HL-60/S4 treated with retinoic acid at 250 ng/mL for 4 days and 3 days (cell line): ENCODE results near the gene CLDN15.
"Not testable (repeated sequence)": the region's sequence is repeated elsewhere in the genome, so short reads cannot be mapped to it uniquely, and the experiment has no call there.

ENCODE experiments used
- in situ Hi-C: fragments of 300-500 bp; cut with MboI; formaldehyde crosslinking; loops from 2 replicates; pipeline ENCODE4 v1.7.0; 2022; ENCODE audit warnings: low sequenced_read_pairs

Gene CLDN15

DNA sequence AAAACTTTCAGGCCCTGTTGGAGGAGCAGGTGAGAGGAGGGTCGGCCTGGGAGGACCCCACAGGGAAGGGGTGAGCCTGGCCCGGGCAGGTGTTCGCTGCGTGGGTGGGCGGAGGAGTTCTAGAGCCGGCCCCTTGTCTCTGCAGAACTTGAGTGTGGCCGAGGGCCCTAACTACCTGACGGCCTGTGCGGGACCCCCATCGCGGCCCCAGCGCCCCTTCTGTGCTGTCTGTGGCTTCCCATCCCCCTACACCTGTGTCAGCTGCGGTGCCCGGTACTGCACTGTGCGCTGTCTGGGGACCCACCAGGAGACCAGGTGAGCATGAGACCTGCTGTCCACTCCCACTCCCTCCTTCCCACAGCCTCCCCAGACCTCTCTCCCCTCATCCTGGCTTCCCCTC is 14.1 kb downstream of the CLDN15 start:
- in situ Hi-C loops: no loop called here

- in situ Hi-C loops: no loop called here
These were observed 15.2 kb downstream of the CLDN15 start for GRCh38 chr7:101222275-101222830.

DNA sequence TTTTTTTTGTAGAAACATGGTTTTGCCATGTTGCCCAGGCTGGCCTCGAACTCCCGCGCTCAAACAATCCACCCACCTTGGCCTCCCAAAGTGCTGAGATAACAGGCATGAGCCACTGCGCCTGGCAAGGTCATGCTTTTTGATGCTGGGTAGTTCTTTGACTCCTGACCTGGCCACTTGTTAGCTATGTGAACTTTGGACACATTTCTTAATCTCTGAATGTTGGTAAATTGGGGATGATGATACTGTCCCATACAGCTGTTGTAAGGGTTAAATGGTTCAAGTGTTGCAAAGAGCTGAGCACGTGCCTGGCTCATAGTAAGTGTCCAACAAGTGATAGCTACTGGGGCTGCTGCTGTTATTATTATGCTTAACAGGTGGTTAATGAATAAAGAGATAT is 17.3 kb downstream of the CLDN15 start:
- in situ Hi-C loops: no loop called here

GRCh38 chr7:101218236-101219125 is 19.1 kb downstream of the CLDN15 start:
- in situ Hi-C loops: no loop called here

- in situ Hi-C loops: no loop called here
These were observed 20.0 kb downstream of the CLDN15 start, which contains the start of the genes PLOD3 and ZNHIT1 for GRCh38 chr7:101217388-101218235. TSS of gene PLOD3 (minus strand) at chr7:101217581. CDS start at chr7:101217274, 307 bp downstream. TSS of gene ZNHIT1 (plus strand) at chr7:101218165. CDS start at chr7:101218196, 31 bp downstream.

GRCh38 chr7:101216860-101217387 is 20.7 kb downstream of the CLDN15 start:
- in situ Hi-C loops: no loop called here

DNA sequence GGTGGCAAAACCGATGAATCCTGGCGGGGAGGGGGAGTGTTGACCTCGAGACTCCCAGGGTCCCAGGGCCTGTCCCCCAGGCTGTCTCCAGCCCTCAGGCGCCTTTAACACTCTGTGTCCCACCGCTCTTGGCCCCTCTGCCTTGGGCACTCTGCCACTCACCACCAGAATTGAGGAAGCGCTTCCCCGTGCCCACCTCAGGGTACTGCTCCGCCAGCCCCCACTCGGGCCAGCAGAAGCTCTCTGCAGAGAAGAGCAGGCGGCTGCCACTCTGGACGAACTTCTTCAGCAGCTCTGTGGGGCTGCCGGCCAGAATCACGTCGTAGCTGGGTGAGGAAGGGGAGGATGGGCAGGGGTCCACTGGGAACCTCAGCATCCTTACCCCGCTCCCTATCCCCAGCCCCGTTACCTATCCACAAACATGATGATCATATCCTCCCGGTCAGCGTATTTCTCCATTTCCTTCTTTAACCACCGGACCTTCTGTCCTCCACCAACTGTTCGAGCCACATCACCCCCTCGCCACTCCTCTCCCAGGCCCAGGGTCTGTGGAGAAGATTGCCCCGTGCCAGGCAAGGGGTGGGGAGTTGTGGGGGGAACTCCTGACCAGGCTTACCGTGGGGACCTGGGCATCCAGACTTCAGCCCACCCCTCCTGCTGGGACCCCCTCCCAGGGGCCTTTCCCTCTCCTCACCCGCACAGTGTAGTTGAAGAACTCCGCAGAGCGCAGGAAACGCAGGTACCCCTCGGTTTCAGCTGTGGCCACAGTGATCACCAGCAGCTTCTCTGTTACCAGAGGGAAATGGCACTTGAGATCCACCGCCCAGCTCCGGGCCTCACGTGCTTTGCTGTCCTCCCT is 21.4 kb downstream of the CLDN15 start:
- in situ Hi-C loops: no loop called here

GRCh38 chr7:101212014-101212413 is 25.6 kb downstream of the CLDN15 start:
- in situ Hi-C loops: no loop called here

GRCh38 chr7:101211501-101211900 is 26.1 kb downstream of the CLDN15 start:
- in situ Hi-C loops: no loop called here

GRCh38 chr7:101210143-101210542 is 27.5 kb downstream of the CLDN15 start:
- in situ Hi-C loops: no loop called here

DNA sequence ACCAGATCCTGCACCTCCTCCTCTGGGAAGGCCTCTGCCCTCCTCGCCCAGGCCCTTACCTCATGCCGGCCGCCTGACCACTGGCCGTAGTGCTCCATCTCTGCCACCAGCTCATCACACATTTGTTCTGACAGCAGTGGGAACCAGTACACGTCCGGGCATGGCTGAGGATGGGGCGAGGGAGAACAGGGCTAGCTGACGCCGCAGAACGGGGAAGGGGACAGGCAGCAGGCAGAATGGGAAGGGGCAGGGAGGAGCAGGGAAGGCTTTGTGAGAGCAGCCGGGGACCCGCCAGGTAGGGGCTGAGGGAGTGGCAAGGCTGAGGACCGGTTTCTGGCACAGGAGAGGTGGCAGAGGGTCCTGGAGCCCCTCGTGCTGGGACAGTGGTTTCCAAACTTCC is 28.8 kb downstream of the CLDN15 start:
- in situ Hi-C loops: no loop called here

- in situ Hi-C loops: no loop called here
These were observed 30.1 kb downstream of the CLDN15 start for GRCh38 chr7:101207459-101207858.

- in situ Hi-C loops: no loop called here
These were observed 30.9 kb downstream of the CLDN15 start for GRCh38 chr7:101206665-101207042.

- in situ Hi-C loops: no loop called here
These were observed 31.5 kb downstream of the CLDN15 start for GRCh38 chr7:101205901-101206664.

DNA sequence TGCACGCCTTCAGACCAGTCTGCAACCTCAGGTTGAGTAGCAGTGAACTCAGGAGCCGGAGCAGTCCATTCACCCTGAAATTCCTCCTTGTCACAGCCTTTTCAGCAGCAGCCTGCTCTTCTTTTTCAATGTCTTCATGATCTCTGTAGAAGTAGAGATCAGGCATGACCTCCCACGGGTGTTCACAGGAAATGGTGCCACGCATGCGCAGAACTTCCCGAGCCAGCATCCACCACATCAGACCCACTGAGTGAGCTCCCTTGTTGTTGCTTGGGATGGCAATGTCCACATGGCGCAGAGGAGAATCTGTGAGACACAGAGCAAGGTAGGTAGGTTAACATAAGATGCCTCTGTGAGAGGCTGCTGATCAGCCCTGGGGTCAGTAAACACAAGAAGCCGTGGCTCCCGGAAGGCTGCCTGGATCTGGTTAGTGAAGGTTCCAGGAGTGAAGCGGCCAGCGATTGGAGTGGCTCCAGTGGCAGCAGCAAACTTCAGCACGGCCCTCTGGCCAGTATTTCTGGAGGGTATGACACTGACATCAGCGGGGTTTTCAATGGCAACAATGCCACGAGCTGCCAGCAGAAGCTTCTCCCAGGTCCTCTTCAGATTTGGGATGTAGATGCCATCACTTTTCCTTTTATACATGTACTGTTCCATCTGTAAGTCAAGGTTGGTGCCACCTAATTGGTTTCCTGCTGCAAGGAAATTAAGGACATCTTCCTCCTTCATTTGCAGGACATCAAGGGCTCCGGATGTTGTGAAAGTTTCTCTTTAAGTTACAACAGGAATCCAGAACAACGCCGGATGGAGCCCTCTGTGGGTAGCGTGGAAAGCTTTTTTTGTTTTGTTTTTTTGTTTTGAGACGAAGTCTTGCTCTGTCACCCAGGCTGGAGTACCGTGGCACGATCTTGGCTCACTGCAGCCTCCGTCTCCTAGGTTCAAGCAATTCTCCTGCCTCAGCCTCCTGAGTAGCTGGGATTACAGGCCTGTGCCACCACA is 33.6 kb downstream of the CLDN15 start:
- in situ Hi-C loops: not testable (repeated sequence)

GRCh38 chr7:101202603-101202918 is 35.0 kb downstream of the CLDN15 start:
- in situ Hi-C loops: no loop called here

- in situ Hi-C loops: no loop called here
These were observed 35.7 kb downstream of the CLDN15 start for GRCh38 chr7:101201695-101202602.
